HG03135 (cell line): ENCODE results near the gene RALY.
"Not testable (repeated sequence)": the region's sequence is repeated elsewhere in the genome, so short reads cannot be mapped to it uniquely, and the experiment has no call there.

Source experiments
- ATAC-seq: cut with Tn5 transposase; IDR thresholded peaks from one replicate; pipeline ENCODE4 v1.9.1; 2021; ENCODE audit warnings: mild to moderate bottlenecking, moderate library complexity; ENCODE audit not compliant: unreplicated experiment

RALY gene

GRCh38 chr20:34131491-34131890 is 137.8 kb downstream of the RALY start:
- ATAC-seq = no peak

- not testable (repeated sequence) for ATAC-seq
These were observed 138.8 kb downstream of the RALY start for GRCh38 chr20:34132491-34132890.

- not testable (repeated sequence) for ATAC-seq
These were observed 139.2 kb downstream of the RALY start for GRCh38 chr20:34132943-34133342.

GRCh38 chr20:34133365-34133860 is 139.7 kb downstream of the RALY start:
- not testable (repeated sequence) for ATAC-seq
